HepG2 (cell line): ENCODE measurements around the gene MEIOB.

Source experiments
- ARHGAP35 ChIP-seq: sonication (generic); formaldehyde crosslinking; IDR thresholded peaks from 2 replicates; pipeline ENCODE4 v1.9.0; 2022; ENCODE audit warnings: mild to moderate bottlenecking, inconsistent platforms, moderate library complexity, missing genetic modification reagents, borderline replicate concordance
- CTCF ChIP-seq: sonication (generic); formaldehyde crosslinking; IDR thresholded peaks from 2 replicates; pipeline ENCODE4 v1.5.0; 2020; ENCODE audit warnings: mild to moderate bottlenecking, missing genetic modification reagents, moderate library complexity
- EZH2 ChIP-seq: conservative IDR thresholded peaks from 2 replicates; pipeline ENCODE4 v1.6.1; 2012; ENCODE audit warnings: mild to moderate bottlenecking, low read depth, low read length, moderate library complexity
- NFYB ChIP-seq: sonication (generic); formaldehyde crosslinking; IDR thresholded peaks from 2 replicates; pipeline ENCODE4 v1.4.0; 2020; ENCODE audit warnings: missing genetic modification reagents
- PRDM10 ChIP-seq: sonication (generic); formaldehyde crosslinking; IDR thresholded peaks from 2 replicates; pipeline ENCODE4 v1.4.0; 2020; ENCODE audit warnings: low read depth, missing genetic modification reagents
- ZNF263 ChIP-seq: sonication (generic); formaldehyde crosslinking; IDR thresholded peaks from 2 replicates; pipeline ENCODE4 v1.4.0; 2020; ENCODE audit warnings: missing genetic modification reagents

GRCh38 chr16:1900452-1900774, 28.4 kb upstream of the MEIOB start:
- TF ChIP-seq NFYB (CRISPR knock-in tag) = no peak
- TF ChIP-seq CTCF = no peak
- no peak for TF ChIP-seq ZNF263 (CRISPR knock-in tag)
- no peak for TF ChIP-seq ARHGAP35
- no peak for TF ChIP-seq EZH2
- TF ChIP-seq PRDM10 (CRISPR knock-in tag) = no peak
